CD4-positive, alpha-beta T cell treated with Interferon alpha-2 for 1 hour (primary cell): ENCODE data around the gene ARMH3.
A peak's percentile ranks its signal among the peaks of the same experiment; 100 is the strongest.
"Not testable (repeated sequence)": the region's sequence is repeated elsewhere in the genome, so short reads cannot be mapped to it uniquely, and the experiment has no call there.

Experiments
- DNase-seq, 2 donors: peaks; one replicate each; pipeline ENCODE4 v3.0.0-alpha.2; 2020 to 2022

Gene ARMH3

DNA sequence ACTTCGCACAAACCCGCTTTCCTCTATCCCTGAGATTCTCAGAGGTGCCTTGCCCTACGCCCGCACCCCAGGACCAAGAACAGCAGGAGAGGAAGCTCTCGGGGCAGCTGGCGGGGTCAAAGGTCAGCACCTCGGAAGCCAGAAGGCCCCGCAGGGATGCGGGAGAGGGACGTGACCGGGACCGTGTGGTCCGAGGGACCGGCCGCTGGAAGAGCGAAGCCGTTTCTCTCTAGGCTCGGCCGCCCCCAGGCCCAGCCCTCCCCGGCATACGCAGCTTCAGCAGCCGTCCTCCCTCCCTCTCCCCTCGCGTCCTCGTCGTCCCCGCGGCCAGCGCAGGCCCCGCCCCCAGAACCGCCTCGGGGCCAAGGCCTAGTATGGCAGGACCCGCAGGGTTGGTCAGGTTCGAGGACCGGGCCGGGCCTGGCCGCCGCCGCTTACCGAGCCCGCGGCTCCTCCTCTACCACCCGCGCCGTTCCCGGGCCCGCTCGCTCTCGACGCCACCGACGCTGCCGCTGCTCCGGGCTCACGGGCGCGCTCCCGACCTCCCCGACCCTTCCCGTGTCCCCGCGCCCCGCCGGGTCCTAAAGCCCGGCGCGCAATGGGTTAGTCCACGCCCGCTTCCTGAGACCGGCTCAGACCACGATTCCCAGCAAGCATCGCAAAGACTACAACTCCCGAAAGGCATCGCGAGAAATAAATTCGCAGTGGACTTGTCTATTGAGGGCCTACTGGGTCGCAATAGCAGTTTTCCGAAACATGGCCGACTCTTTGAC lies at the start of gene ARMH3:
Gene ARMH3 (minus strand): TSS at position 527 of the 773 bp plus-strand sequence. CDS start 16,059 bp downstream, outside the sequence.
- peak; percentile 89 to 94 for DNase-seq

GRCh38 chr10:102102421-102102820 lies 46.4 kb upstream of the ARMH3 start:
- no peak for DNase-seq

GRCh38 chr10:102101152-102101551 lies 45.2 kb upstream of the ARMH3 start:
- DNase-seq, result no peak

- DNase-seq, result no peak
Observed at GRCh38 chr10:102096449-102096848, 40.5 kb upstream of the ARMH3 start.

- DNase-seq, result no peak
Observed at GRCh38 chr10:102090772-102091171, 34.8 kb upstream of the ARMH3 start.

GRCh38 chr10:102086196-102086595 lies 30.2 kb upstream of the ARMH3 start:
- DNase-seq, result no peak

DNA sequence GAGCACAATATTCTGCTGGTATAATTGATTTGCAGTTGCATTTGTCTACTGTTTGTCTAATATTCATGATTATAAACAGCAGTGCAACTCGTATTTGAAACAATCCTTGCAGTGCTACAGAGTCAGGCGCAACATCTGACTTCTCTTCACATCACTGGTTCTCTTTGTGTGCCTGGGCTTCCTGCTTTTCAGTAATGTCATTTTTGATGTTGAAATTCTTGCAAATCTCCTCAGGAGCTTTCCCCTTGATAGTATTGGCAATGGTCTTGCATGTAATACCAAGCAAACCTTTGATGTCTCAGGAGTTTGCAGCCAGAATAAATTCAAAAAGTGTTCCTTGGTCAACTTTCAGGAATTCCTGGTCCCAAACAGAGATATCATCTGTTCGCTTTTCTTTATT lies 29.4 kb upstream of the ARMH3 start:
- DNase-seq, result no peak

GRCh38 chr10:102083541-102083940 lies 27.6 kb upstream of the ARMH3 start:
- DNase-seq, result no peak

GRCh38 chr10:102072673-102073527 lies 16.9 kb upstream of the ARMH3 start:
- peak; percentile 74 to 84 for DNase-seq

DNA sequence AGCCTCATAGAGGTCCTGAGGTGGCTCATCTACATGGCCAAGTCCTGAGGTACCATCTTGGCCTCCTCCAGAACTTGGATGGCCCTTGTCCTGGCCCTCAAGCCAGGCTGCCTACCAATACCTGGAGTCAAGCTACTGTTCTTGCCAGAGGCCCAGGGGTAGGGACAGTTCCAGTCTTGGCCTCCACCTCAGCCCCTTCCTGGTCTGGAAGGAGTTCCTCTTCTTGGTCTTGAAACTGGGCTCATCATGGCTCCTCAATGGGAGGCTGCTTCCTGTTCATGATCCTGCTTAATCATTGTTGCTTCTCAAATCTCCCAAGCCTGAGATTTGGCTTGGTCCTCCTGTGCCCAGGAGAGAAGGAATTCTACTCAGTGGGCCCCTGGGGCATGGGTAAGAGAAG lies 13.1 kb upstream of the ARMH3 start:
- DNase-seq, result no peak

DNA sequence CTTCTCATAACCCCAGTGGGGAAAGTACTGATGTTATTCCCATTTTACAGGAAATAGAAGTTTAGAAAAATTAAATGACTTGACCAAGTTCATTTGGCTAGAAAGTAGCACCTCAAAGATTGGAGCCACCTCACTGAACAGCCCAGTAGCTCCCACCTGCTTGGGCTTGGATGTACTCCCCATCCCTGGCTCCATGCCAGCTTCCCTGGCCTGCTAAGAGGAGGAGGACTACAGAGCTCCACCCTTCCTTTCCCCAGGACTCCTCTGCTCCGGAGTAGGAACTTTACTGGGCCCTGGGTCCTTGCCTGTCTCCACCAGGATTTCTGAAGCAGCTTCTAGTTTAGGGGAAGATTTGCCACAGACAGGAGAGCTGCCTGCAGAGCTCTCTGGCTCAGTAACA lies 12.2 kb upstream of the ARMH3 start:
- no peak for DNase-seq

GRCh38 chr10:102067091-102067916 lies 11.3 kb upstream of the ARMH3 start:
- no peak for DNase-seq

DNA sequence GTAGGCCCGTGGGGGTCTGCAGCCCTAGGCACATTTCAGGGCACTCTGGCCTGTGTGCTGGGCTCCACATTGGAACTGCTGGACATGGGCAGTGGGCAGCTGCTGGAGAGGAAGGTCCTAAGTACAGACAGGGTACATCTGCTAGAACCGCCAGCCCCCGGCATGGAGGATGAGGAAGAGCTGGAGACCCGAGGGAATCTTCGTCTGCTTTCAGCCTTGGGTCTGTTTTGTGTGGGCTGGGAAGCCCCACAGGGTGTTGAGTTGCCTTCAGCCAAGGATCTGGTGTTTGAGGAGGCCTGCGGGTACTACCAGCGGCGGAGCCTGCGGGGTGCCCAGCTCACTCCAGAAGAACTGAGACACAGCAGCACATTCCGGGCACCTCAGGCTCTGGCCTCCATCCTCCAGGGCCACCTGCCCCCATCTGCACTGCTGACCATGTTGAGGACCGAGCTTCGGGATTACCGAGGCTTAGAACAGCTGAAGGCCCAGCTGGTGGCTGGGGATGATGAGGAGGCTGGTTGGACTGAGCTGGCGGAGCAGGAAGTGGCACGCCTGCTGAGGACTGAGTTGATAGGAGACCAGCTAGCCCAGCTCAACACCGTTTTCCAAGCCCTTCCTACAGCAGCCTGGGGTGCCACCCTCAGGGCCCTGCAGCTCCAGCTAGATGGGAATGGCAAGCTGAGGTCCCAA lies 10.6 kb upstream of the ARMH3 start:
- DNase-seq, result no peak

DNA sequence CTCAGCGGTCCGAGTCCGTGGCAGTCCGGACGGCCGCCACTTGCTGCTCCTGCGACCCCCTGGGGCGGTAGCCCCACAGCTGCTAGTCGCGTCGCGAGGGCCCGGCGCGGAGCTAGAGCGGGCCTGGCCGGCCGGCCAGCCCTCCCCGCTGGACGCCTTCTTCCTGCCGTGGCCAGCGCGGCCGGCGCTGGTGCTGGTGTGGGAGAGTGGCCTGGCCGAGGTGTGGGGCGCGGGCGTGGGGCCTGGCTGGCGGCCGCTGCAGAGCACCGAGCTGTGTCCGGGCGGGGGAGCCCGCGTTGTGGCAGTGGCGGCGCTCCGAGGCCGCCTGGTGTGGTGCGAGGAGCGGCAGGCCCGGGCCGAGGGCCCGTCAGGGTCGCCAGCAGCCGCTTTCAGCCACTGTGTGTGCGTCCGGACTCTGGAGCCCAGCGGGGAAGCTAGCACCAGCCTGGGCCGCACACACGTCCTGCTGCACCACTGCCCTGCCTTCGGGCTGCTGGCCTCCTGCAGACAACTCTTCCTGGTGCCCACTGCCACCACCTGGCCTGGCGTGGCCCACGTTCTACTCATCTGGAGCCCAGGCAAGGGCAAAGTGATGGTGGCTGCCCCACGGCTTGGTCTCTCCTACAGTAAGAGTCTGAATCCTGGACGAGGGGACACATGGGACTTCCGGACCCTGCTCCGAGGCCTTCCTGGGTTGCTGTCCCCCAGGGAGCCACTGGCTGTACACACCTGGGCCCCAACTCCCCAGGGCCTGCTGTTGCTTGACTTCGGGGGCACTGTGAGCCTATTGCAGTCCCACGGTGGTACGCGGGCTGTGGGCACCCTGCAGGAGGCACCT lies 9.8 kb upstream of the ARMH3 start:
- DNase-seq, result peak in 1 of 2 donors; percentile 14

GRCh38 chr10:102064868-102065560 lies 9.0 kb upstream of the ARMH3 start, which contains the start of gene HPS6:
TSS of gene HPS6 (plus strand) at chr10:102065349. CDS start at chr10:102065475, 126 bp downstream.
- DNase-seq, result peak; percentile 85 to 90

- peak in 1 of 2 donors; percentile 10 for DNase-seq
Observed at GRCh38 chr10:102064503-102064867, 8.5 kb upstream of the ARMH3 start.

- no peak for DNase-seq
Observed at GRCh38 chr10:102059987-102060386, 4.0 kb upstream of the ARMH3 start.

DNA sequence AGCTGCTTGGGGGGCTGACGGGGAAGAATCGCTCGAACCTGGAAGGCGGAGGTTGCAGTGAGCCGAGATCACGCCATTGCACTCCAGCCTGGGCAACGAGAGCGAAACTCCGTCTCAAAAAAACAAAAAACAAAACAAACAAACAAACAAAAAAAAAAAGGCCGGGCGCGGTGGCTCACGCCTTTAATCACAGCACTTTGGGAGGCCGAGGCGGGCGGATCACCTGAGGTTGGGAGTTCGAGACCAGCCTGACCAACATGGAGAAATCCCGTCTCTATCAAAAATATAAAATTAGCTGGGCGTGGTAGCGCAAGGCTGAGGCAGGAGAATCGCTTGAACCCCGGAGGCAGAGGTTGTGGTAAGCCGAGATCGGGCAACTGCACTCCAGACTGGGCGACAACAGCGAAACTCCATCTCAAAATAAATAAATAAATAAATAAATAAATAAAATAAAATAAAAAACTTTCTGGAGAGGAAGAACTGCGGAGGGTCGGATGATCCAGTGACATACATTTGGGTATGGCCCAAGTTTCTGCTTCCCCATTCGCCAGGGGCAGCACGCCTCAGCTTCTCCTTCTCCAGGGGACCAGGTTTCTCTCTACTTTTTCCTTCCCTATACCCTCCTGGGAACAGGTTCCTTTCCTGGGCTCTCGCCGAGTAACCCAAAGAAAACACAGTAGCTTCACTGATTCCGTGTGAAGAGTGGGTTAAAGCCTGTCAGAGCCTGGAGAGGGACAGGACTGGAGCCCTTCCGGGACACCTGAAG lies 909 bp downstream of the ARMH3 start:
- DNase-seq, result not testable (repeated sequence)

DNA sequence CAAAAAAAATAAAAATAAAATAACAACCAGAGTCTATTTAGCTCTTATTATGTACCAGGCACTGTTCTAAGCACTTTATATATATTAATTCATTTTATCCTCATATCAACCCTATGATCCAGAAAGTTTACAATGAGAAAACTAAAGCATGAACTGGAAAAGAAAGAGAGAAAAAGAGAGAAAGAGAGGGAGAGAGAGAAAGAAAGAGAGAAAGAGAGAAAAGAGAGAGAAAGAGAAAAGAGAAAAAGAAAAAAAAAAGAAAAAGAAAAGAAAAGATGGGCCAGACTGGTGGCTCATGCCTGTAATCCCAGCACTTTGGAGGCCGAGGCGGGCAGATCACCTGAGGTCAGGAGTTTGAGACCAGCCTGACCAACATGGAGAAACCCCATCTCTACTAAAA lies 9.9 kb downstream of the ARMH3 start:
- no peak for DNase-seq

- DNase-seq, result no peak
Observed at GRCh38 chr10:102045292-102045691, 10.7 kb downstream of the ARMH3 start.
